ENCODE results near the gene SPATA1. TPM values are rescaled to one million over a fixed set of nuclear protein-coding genes. Genes with fewer than 3 reads are reported as not detected.

SPATA1 gene
- total RNA-seq, 4 donors from 2014 or later: 0.51 to 1.8 (median 1.1) TPM; not detected in 1

- TF ChIP-seq CTCF (IDR thresholded peaks at IDR 0.05; ENCODE audit: low read depth): no peak
Measured at GRCh38 chr1:84510668-84511067, 4.5 kb downstream of the SPATA1 start.

- TF ChIP-seq CTCF (IDR thresholded peaks at IDR 0.05; ENCODE audit: low read depth): no peak
Measured at GRCh38 chr1:84524590-84524989, 18.4 kb downstream of the SPATA1 start.

GRCh38 chr1:84525779-84526178 is 19.6 kb downstream of the SPATA1 start:
- TF ChIP-seq CTCF (IDR thresholded peaks at IDR 0.05; ENCODE audit: low read depth): no peak

GRCh38 chr1:84538599-84538998 is 32.4 kb downstream of the SPATA1 start:
- no peak for TF ChIP-seq CTCF (IDR thresholded peaks at IDR 0.05; ENCODE audit: low read depth)

GRCh38 chr1:84539972-84540371 is 33.8 kb downstream of the SPATA1 start:
- no peak for TF ChIP-seq CTCF (IDR thresholded peaks at IDR 0.05; ENCODE audit: low read depth)

GRCh38 chr1:84540759-84541158 is 34.6 kb downstream of the SPATA1 start:
- TF ChIP-seq CTCF (IDR thresholded peaks at IDR 0.05; ENCODE audit: low read depth): no peak

GRCh38 chr1:84541679-84542078 is 35.5 kb downstream of the SPATA1 start:
- no peak for TF ChIP-seq CTCF (IDR thresholded peaks at IDR 0.05; ENCODE audit: low read depth)

Measured in subcutaneous adipose tissue (tissue), 4 donors.